OCI-LY7 (cell line): ENCODE results near the gene SSB. TPM values are rescaled to one million over a fixed set of nuclear protein-coding genes. Genes with fewer than 3 reads are reported as not detected.

Source experiments
- BruUV-seq: library from RNA; stranded (reverse); fragments of 400-500 nt; replicated peaks from 2 replicates; lab custom pipeline; 2021; lab: Mats Ljungman, UMichigan
- CTCF ChIA-PET: fragments of 300-600 bp; sonication (Branson Sonifier 250); formaldehyde crosslinking; loops from one replicate; lab custom pipeline; 2022; ENCODE audit warnings: antibody characterized with exemption; ENCODE audit not compliant: unreplicated experiment; lab: Charles Lee
- POLR2A ChIA-PET: fragments of 300-600 bp; sonication (Branson Sonifier 250); formaldehyde crosslinking; loops from one replicate; lab custom pipeline; 2022; ENCODE audit warnings: antibody characterized with exemption; lab: Charles Lee
- DNase-seq: peaks from one replicate; pipeline ENCODE4 v3.0.0-alpha.2; 2015; ENCODE audit warnings: low spot score
- H2AFZ ChIP-seq: fragments of 200-600 bp; sonication (generic), shearing (Covaris generic); 2 replicates; pipeline ENCODE4 v1.6.1; 2014; ENCODE audit warnings: mild to moderate bottlenecking, antibody characterized with exemption, low read length, moderate library complexity
- H3K27ac ChIP-seq: fragments of 200-600 bp; sonication (generic); 2 replicates; pipeline ENCODE4 v1.5.1; 2014; ENCODE audit warnings: mixed run types, low read depth, mild to moderate bottlenecking, moderate library complexity, low read length, inconsistent platforms; ENCODE audit not compliant: poor library complexity, severe bottlenecking
- H3K36me3 ChIP-seq: fragments of 200-600 bp; sonication (generic); 2 replicates; pipeline ENCODE4 v1.6.1; 2014; ENCODE audit warnings: mild to moderate bottlenecking, antibody characterized with exemption, low read length, moderate library complexity, mixed read lengths; ENCODE audit not compliant: insufficient read depth
- H3K4me1 ChIP-seq: fragments of 200-600 bp; sonication (generic); 2 replicates; pipeline ENCODE4 v1.5.1; 2014; ENCODE audit warnings: mild to moderate bottlenecking, low read length; ENCODE audit not compliant: insufficient read depth, poor library complexity, severe bottlenecking
- H3K4me2 ChIP-seq: fragments of 200-600 bp; sonication (generic); 2 replicates; pipeline ENCODE4 v1.6.1; 2014; ENCODE audit warnings: mild to moderate bottlenecking, low read length
- H3K4me3 ChIP-seq: fragments of 200-600 bp; sonication (generic); 2 replicates; pipeline ENCODE4 v1.5.1; 2014; ENCODE audit warnings: mild to moderate bottlenecking, low read depth, low read length; ENCODE audit not compliant: poor library complexity, severe bottlenecking
- H3K79me2 ChIP-seq: fragments of 200-600 bp; sonication (generic); 2 replicates; pipeline ENCODE4 v1.6.1; 2016; ENCODE audit warnings: low read depth, mild to moderate bottlenecking, low read length, moderate library complexity, mixed read lengths; ENCODE audit not compliant: insufficient read depth
- H3K9me2 ChIP-seq: fragments of 200-600 bp; sonication (generic); 2 replicates; pipeline ENCODE4 v1.6.1; 2016; ENCODE audit warnings: mild to moderate bottlenecking, low read length, mixed read lengths; ENCODE audit not compliant: insufficient read depth
- H3K9me3 ChIP-seq: fragments of 200-600 bp; sonication (generic); 2 replicates; pipeline ENCODE4 v1.6.1; 2014; ENCODE audit warnings: mild to moderate bottlenecking, mixed run types, low read length, mixed read lengths
- H4K20me1 ChIP-seq: fragments of 200-600 bp; sonication (generic); 2 replicates; pipeline ENCODE4 v1.6.1; 2014; ENCODE audit warnings: mild to moderate bottlenecking, antibody characterized with exemption, low read length, moderate library complexity, mixed read lengths; ENCODE audit not compliant: insufficient read depth
- CTCF ChIP-seq: fragments of 200-600 bp; sonication (generic); conservative IDR thresholded peaks from 2 replicates; pipeline ENCODE4 v1.5.1; 2014; ENCODE audit warnings: mild to moderate bottlenecking, antibody characterized with exemption, low read length, moderate library complexity, mixed read lengths
- EZH2phosphoT487 ChIP-seq: fragments of 200-600 bp; sonication (generic); IDR thresholded peaks from 2 replicates; pipeline ENCODE4 v1.6.1; 2018; ENCODE audit warnings: low read depth, borderline replicate concordance, mild to moderate bottlenecking, mixed run types, antibody characterized with exemption, low read length, moderate library complexity, mixed read lengths
- intact Hi-C: fragments of 100-400 bp; cut with micrococcal nuclease; formaldehyde crosslinking; loops from one replicate; pipeline ENCODE4 v1.10.0; 2022; ENCODE audit not compliant: unreplicated experiment
- total RNA-seq, 2 experiments: library from RNA; depleted of rRNA in 1 of 2; stranded (reverse); fragments of >200 nt in 1 of 2; shearing (Covaris generic) in 1 of 2; gene quantifications; 2 replicates each; pipeline ENCODE4 v1.2.3, GENCODE V29; 2014 to 2022

SSB gene
- total RNA-seq, 2 experiments from 2014 or later = 126 to 173 TPM

- no peak overlapping the region for H2AFZ ChIP-seq
- H3K9me3 ChIP-seq = no peaks in the 10 kb centered on the region
- H3K79me2 ChIP-seq = 0 out of 2 replicates have a peak, but pooled peaks cover 3% of the 10 kb centered on the region
- ChIA-PET CTCF (no interaction called here), POLR2A (interaction anchor here (0.6 kb wide), 1 partner anchor 24 kb away, joined by 3 read pairs; no protein-coding TSS in a partner anchor)
- H3K9me2 ChIP-seq = no peaks in the 10 kb centered on the region; the same call in 1 of the 2 replicates
- TF ChIP-seq EZH2phosphoT487 (no peak), CTCF (no peak)
- H3K4me1 ChIP-seq = no peaks in the 10 kb centered on the region
- no peak overlapping the region for H3K27ac ChIP-seq
- intact Hi-C loops = no loop called here
- DNase-seq = no peak
- no peaks in the 10 kb centered on the region for H3K36me3 ChIP-seq
- H3K4me3 ChIP-seq = no peak overlapping the region
- H4K20me1 ChIP-seq = no peaks in the 10 kb centered on the region
- BruUV-seq = no TSS peak
- no peak overlapping the region for H3K4me2 ChIP-seq
Measured at GRCh38 chr2:169838743-169839489, 40.2 kb downstream of the SSB start.

GRCh38 chr2:169839954-169840746, 41.5 kb downstream of the SSB start:
- Histone ChIP-seq H3K4me3 (no peak overlapping the region), H3K36me3 (no peaks in the 10 kb centered on the region), H3K4me1 (no peaks in the 10 kb centered on the region), H3K9me2 (no peaks in the 10 kb centered on the region; the same call in 1 of the 2 replicates), H3K79me2 (no peaks in the 10 kb centered on the region), H2AFZ (no peak overlapping the region), H4K20me1 (no peaks in the 10 kb centered on the region), H3K4me2 (no peak overlapping the region), H3K27ac (no peak overlapping the region), H3K9me3 (no peaks in the 10 kb centered on the region)
- DNase-seq = no peak
- intact Hi-C loops = no loop called here
- BruUV-seq = no TSS peak
- POLR2A ChIA-PET = no interaction called here
- CTCF ChIA-PET = no interaction called here
- TF ChIP-seq EZH2phosphoT487 (no peak), CTCF (no peak)
